CD4-positive, alpha-beta T cell treated with Interleukin-6 at 100 ng/mL for 8 hours (primary cell): ENCODE data around the gene PIKFYVE.
"Not testable (repeated sequence)": the region's sequence is repeated elsewhere in the genome, so short reads cannot be mapped to it uniquely, and the experiment has no call there.

Source experiments
- DNase-seq: peaks from one replicate; pipeline ENCODE4 v3.0.0-alpha.2; 2020; ENCODE audit warnings: mixed read lengths, low spot score

The PIKFYVE gene

DNA sequence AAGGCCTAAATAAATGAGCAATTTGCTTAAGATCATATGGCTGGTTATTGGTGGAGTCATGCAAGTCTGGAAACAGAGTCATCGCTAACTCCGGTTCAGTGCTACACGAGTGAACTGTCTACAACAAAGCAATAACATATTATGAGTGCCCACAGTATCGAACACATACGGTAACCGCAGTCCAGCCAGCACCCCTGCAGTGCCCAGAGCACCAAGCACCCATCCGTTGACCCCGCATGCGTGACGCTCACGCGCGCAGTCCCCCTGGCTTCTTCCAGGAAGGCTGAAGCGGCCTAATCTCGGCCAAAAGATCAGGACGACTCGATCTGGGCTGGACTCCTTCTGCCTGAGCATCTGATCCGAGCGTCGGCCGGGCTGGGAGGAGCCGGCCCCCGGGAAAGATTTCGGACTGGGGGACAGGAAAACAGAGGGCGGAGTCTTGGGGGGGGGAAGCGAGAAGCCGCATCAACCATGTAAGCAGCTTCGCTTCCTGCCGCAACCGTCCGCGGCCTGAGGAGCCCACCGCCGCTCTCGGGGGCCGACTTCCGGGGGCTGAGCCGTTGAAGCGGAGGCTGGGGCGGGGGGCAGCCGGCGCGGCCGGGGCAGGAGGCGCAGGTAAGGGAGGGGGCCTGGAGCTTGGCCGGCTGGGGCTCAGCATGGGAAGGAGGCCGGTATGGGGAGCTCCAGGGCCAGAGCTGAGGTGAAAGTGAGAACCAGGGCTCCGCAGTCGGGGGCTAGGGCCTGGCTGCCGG is at the start of gene PIKFYVE:
PIKFYVE (plus strand) TSS at position 455 of the 752 bp plus-strand sequence. CDS start 5,265 bp downstream, outside the sequence.
- DNase-seq = peak; percentile 87

DNA sequence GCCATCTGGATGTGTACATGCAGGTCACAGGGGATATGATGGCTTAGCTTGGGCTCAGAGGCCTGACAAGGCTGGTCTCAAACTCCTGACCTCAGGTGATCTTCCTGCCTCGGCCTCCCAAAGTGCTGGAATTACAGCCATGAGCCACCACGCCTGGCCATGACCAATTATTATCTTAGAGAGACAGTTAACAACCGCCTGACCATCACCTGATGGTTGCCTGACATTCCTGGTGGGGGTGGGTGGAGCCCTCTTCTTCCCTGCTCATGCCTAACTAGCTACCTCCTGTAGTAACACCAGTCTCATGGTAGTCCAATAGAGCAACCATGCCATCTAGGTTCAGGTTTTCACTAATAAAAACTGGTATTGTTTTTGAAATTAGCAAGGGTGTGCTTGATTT is 44.2 kb upstream of the PIKFYVE start:
- DNase-seq = not testable (repeated sequence)

GRCh38 chr2:208222351-208222750 is 43.7 kb upstream of the PIKFYVE start:
- DNase-seq = no peak

- DNase-seq = no peak
Observed at GRCh38 chr2:208224802-208225201, 41.3 kb upstream of the PIKFYVE start.

GRCh38 chr2:208227581-208228232 is 38.3 kb upstream of the PIKFYVE start:
- DNase-seq = no peak

DNA sequence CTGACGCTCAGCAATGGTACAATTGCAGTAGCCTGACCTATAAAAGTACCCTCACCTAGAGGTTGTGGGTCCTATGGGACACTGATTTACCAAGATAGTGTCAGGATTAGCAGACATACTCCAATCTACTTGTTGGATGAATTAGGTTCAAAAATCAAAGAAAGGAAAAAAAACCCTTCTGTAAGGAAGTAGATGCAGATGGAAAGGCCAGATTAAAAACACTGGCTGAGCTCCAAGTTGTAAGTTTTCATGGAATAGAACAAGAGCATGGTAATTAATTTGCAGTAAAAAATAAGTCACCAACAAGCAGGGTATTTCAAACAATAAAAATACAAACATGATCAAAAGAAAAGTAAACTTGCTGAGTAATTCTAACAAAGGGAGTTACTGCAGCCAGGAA is 37.6 kb upstream of the PIKFYVE start:
- DNase-seq = no peak

DNA sequence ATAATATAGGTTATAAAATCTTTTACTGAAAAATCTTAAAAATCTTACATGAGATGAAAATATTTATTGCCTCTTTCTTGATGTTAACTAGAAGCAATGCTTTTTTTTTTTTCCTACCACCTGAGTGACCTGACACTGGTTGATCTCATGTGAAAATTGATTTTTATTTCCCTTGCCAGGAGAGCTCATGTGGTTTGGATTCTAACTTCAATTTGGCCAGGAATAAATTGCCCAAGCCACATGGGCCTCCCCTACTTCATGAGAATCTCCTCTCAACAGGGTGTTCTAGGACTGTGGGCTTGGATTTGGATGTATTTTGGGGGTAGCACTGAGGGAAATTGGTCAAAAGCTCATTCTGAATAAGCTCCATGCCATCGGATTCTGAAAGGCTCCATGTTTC is 31.3 kb upstream of the PIKFYVE start:
- no peak for DNase-seq

- no peak for DNase-seq
Observed at GRCh38 chr2:208235860-208236259, 30.2 kb upstream of the PIKFYVE start.

DNA sequence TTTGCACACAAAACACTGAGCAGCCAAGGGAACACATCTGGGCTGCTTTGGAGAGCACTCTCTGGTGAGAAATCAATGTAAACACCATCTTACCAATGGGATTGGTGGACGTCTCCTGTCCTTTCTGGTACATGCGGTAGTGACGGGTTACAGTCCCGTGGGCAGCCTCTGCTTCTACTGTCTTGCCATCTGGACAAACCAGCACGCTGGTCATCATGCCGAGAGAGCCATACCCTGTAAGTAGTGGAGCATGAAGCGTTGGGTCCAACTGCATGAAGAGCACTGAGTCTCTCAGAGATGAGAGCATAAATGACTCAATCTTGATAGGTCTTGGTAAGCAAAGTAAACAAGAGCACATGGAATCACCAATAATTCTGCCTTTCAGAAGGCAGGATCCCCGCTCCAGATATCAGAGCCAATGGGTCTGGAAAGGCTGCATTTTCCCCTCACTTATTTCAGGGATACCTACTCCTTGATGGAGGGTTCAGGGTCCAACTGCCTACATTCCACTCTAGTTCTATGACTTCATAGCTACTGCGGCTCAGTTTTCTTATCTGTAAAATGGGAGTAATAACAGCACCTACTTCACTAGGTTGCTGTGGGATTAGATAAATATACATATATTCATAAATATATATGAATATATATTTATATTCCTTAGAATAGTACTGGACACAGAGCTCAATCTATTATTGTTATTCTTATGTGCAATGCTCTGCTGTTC is 26.1 kb upstream of the PIKFYVE start:
- DNase-seq = no peak

DNA sequence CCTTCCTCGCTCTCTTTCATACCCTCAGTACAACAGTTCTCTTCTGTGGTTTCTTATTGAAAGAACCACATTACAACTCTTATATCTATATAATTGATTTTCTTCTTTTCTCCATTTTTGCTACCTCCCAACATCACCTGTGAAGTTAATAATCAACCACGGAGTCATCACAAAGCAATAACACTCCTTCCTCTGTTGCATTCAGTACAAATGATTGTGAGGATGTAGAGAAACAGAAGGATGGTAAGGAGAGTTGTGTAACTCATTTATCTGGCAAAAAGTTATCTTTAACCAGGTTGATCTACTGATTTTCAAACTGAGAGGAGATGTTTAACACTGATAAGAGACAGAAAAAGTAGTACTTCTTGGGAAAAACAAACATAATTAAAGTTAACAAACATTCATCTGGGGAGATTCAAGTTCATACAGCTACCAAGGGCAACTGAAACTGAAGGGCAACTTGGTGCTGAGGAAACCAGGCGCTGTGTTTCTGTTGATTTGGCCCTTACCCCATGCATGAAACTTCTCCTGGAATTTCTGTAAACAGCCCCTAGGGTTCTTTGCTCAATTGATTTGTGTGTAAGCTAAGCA is 25.3 kb upstream of the PIKFYVE start:
- no peak for DNase-seq

- no peak for DNase-seq
Observed at GRCh38 chr2:208244422-208244821, 21.6 kb upstream of the PIKFYVE start.

DNA sequence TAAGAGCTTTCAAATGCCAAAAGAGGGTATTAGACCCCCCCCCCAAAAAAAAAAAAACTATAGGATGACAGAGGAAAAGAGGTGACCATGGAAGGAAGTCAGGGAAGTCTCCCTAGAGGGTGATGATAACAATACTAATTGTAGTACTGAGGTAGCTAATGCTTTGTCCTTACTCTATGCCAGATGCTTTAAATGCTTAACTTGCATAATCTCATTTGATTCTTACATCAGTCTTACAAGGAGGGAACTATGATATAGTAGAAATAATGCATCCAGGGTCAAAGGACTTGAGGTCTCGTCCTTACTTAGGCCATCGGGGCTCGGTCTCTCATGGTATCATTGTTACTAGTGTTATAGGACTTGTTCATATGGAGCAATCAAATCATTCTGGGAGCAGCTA is 20.3 kb upstream of the PIKFYVE start:
- DNase-seq = no peak

GRCh38 chr2:208248601-208249000 is 17.5 kb upstream of the PIKFYVE start:
- DNase-seq = no peak

GRCh38 chr2:208249296-208249695 is 16.8 kb upstream of the PIKFYVE start:
- no peak for DNase-seq

- no peak for DNase-seq
Observed at GRCh38 chr2:208250388-208250787, 15.7 kb upstream of the PIKFYVE start.

- no peak for DNase-seq
Observed at GRCh38 chr2:208251098-208251497, 15.0 kb upstream of the PIKFYVE start.

- DNase-seq = no peak
Observed at GRCh38 chr2:208252716-208253492, 13.2 kb upstream of the PIKFYVE start.

- DNase-seq = no peak
Observed at GRCh38 chr2:208253600-208254117, 12.4 kb upstream of the PIKFYVE start.

- peak; percentile 76 for DNase-seq
Observed at GRCh38 chr2:208254118-208254870, 11.8 kb upstream of the PIKFYVE start.

DNA sequence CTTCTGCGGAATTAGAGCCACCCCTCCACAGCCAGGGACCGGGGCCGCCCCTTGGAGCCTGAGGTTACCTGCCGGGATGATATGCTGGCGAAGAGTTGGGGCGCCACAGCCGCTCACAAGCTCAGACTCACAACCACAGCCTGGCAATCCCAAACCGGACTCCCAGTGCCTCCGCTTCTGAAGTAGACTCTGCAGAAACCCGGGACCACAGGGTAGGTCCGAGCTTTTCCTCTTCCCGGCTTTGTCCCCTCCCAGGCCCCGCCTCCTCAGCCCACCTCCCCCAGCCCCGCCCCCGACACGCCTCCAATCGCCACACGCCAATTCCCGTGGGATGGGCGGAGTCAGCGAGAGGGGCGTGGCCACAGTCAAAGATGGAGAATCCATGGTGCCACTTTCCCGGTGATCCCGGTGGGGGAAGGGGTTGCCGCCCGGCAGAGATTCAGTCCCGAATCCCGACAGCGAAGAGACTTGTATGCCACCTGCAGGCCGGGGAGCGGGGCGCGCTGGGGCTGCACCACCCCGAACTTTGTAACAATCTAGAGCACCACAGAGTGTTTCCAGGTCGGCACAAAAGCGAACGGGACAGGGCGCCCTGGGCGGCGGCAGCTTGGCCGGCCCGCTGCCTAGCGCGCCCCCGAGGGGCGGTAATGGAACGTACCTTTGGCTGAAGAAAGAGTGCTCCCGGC is 11.0 kb upstream of the PIKFYVE start, which contains the start of gene IDH1:
IDH1 (minus strand) TSS at position 201 of the 686 bp plus-strand sequence. CDS start 3,520 bp downstream, outside the sequence.
- peak; percentile 87 for DNase-seq
